Measurements from ENCODE around the gene PPP6R2.

GRCh38 chr22:50490531-50491308, 147.6 kb downstream of the PPP6R2 start:
- no peak for TF ChIP-seq EZH2 (IDR thresholded peaks at IDR 0.05; ENCODE audit: low read length, missing control alignments)
- no peak for TF ChIP-seq CTCF (conservative IDR thresholded peaks at IDR 0.05 in 1 of 2, IDR thresholded peaks at IDR 0.05 in 1 of 2; ENCODE audit: low read depth in 1 of 2, low read length in 2 of 2)
